Tibial nerve (tissue), 3 donors: Measurements from ENCODE around the gene CSPG4.
"Not testable (repeated sequence)": the region's sequence is repeated elsewhere in the genome, so short reads cannot be mapped to it uniquely, and the experiment has no call there.

Experiments
- CTCF ChIP-seq, 5 experiments: fragments of 200-600 bp in 3 of 5; fragments of 450-650 bp in 2 of 5; sonication (generic) in 3 of 5; IDR thresholded peaks; one replicate each; pipeline ENCODE4 v1.5.1; 2016 to 2019; ENCODE audit warnings: antibody characterized with exemption in 5 of 5, mild to moderate bottlenecking in 3 of 5, moderate library complexity in 2 of 5
- POLR2A ChIP-seq, 2 donors: fragments of 450-650 bp; IDR thresholded peaks; one replicate each; pipeline ENCODE4 v1.6.1; 2017; ENCODE audit warnings: antibody characterized with exemption in 2 of 2, mild to moderate bottlenecking in 2 of 2, moderate library complexity in 2 of 2

GRCh38 chr15:75697974-75698747 lies 14.5 kb downstream of the CSPG4 start:
- not testable (repeated sequence) for TF ChIP-seq CTCF, POLR2A (IDR thresholded peaks at IDR 0.05)
